K562 (cell line): ENCODE measurements around the gene DACT3. TPM values are rescaled to one million over a fixed set of nuclear protein-coding genes. Genes with fewer than 3 reads are reported as not detected.
A peak's percentile ranks its signal among the peaks of the same experiment; 100 is the strongest.

Experiments
- ATAC-seq: fragments of 200-7000 bp; cut with Tn5 transposase; 3 replicates; pipeline ENCODE4 v1.9.1; 2020; ENCODE audit warnings: moderate library complexity
- BruUV-seq: library from RNA; stranded (reverse); fragments of 400-500 nt; replicated peaks from 2 replicates; lab custom pipeline; 2021; lab: Mats Ljungman, UMichigan
- CTCF ChIA-PET: fragments of 300-600 bp; formaldehyde crosslinking; extraction: SDS; loops from one replicate; lab custom pipeline; 2021; ENCODE audit warnings: low intra/inter-chr PET ratio; lab: Yijun Ruan, JAX
- POLR2A ChIA-PET: fragments of 300-600, 350-650 bp; sonication (Branson Sonifier 250); formaldehyde crosslinking; extraction: SDS; loops from one replicate; lab custom pipeline; 2021; ENCODE audit warnings: antibody characterized with exemption, inconsistent platforms; lab: Yijun Ruan, JAX
- DNase-seq, 4 experiments: peaks; one replicate each; pipeline versions ENCODE4 v3.0.0 to v3.0.0-alpha.2; 2011 to 2018; ENCODE audit warnings: low spot score in 3 of 4, mixed read lengths in 3 of 4; ENCODE audit errors: extremely low read depth in 1 of 4
- FAIRE-seq: peaks from 2 replicates; lab custom pipeline; 2011; peaks lifted over from hg19 to GRCh38; lab: Jason Lieb, UNC
- H2AFZ ChIP-seq: 2 replicates; pipeline ENCODE4 v1.6.0; 2011; ENCODE audit warnings: low read depth, low read length, control low read depth, inconsistent platforms
- H3K27ac ChIP-seq: fragments of 200-600 bp; 3 replicates; pipeline ENCODE4 v1.8.0; 2011; ENCODE audit warnings: low read depth, mild to moderate bottlenecking, control low read depth, inconsistent platforms, low read length, moderate library complexity, mixed read lengths; ENCODE audit errors: extremely low read depth
- H3K27me3 ChIP-seq, 2 experiments: fragments of 300-600 bp in 1 of 2; 2 replicates in 1 of 2; 3 replicates in 1 of 2; pipeline versions ENCODE4 v1.6.0 to v1.8.0; 2011; ENCODE audit warnings: inconsistent platforms in 2 of 2, low read length in 2 of 2, mild to moderate bottlenecking in 1 of 2, mixed read lengths in 1 of 2, moderate library complexity in 1 of 2; ENCODE audit not compliant: control insufficient read depth in 2 of 2, insufficient read depth in 2 of 2
- H3K36me3 ChIP-seq: fragments of 300-600 bp; 3 replicates; pipeline ENCODE4 v1.8.0; 2011; ENCODE audit warnings: mild to moderate bottlenecking, low read length, inconsistent platforms; ENCODE audit not compliant: control insufficient read depth, insufficient read depth
- H3K4me1 ChIP-seq, 2 experiments: fragments of 200-600 bp in 1 of 2; replicated peaks in 1 of 2; 2 replicates in 1 of 2; 3 replicates in 1 of 2; pipeline versions ENCODE4 v1.5.1 to v1.8.0; 2011; ENCODE audit warnings: inconsistent platforms in 2 of 2, low read length in 2 of 2, mild to moderate bottlenecking in 1 of 2, mixed read lengths in 1 of 2, moderate library complexity in 1 of 2; ENCODE audit not compliant: control insufficient read depth in 2 of 2, insufficient read depth in 2 of 2
- H3K4me2 ChIP-seq: 2 replicates; pipeline ENCODE4 v1.6.1; 2011; ENCODE audit warnings: low read length, control low read depth, inconsistent platforms, mixed read lengths; ENCODE audit not compliant: insufficient read depth
- H3K4me3 ChIP-seq: fragments of 200-600 bp; sonication (generic), shearing (Covaris generic); 2 replicates; pipeline ENCODE4 v1.5.1; 2016; ENCODE audit warnings: control low read depth, inconsistent platforms
- H3K79me2 ChIP-seq: fragments of 200-600 bp; 3 replicates; pipeline ENCODE4 v1.8.0; 2011; ENCODE audit warnings: low read length, inconsistent platforms; ENCODE audit not compliant: control insufficient read depth, insufficient read depth
- H3K9ac ChIP-seq, 2 experiments: 2 replicates each; pipeline versions ENCODE4 v1.6.0 to v1.6.1; 2011; ENCODE audit warnings: low read depth in 2 of 2, low read length in 2 of 2, control low read depth in 1 of 2, inconsistent platforms in 1 of 2, mild to moderate bottlenecking in 1 of 2, mixed read lengths in 1 of 2; ENCODE audit not compliant: insufficient read depth in 1 of 2
- H3K9me1 ChIP-seq: one replicate; pipeline ENCODE4 v1.6.0; 2011; ENCODE audit warnings: inconsistent platforms, mild to moderate bottlenecking, low read length, moderate library complexity; ENCODE audit not compliant: control insufficient read depth, insufficient read depth
- H3K9me3 ChIP-seq: replicated peaks from 2 replicates; pipeline ENCODE4 v1.5.1; 2011; ENCODE audit warnings: low read depth, low read length, inconsistent platforms; ENCODE audit not compliant: control insufficient read depth, insufficient read depth
- H4K20me1 ChIP-seq: replicated peaks from 2 replicates; pipeline ENCODE4 v1.6.1; 2011; ENCODE audit warnings: low read length, inconsistent platforms, mixed read lengths; ENCODE audit not compliant: control insufficient read depth, insufficient read depth
- BDP1 ChIP-seq: IDR thresholded peaks from 3 replicates; pipeline ENCODE4 v1.6.1; 2011; ENCODE audit not compliant: insufficient read length, insufficient read depth
- DPF2 ChIP-seq: fragments of 450-650 bp; IDR thresholded peaks from 2 replicates; pipeline ENCODE4 v1.6.1; 2016
- HLTF ChIP-seq: fragments of 450-650 bp; IDR thresholded peaks from 2 replicates; pipeline ENCODE4 v1.6.1; 2016
- LARP7 ChIP-seq: fragments of 450-650 bp; IDR thresholded peaks from 2 replicates; pipeline ENCODE4 v1.6.1; 2016
- MBD2 ChIP-seq: sonication (generic); IDR thresholded peaks from 2 replicates; pipeline ENCODE4 v1.6.1; 2016; ENCODE audit warnings: low read depth, borderline replicate concordance
- MIER1 ChIP-seq: fragments of 450-650 bp; IDR thresholded peaks from 2 replicates; pipeline ENCODE4 v1.6.1; 2016; ENCODE audit warnings: antibody characterized with exemption, mild to moderate bottlenecking, low read depth
- RBBP5 ChIP-seq: fragments of 200-600 bp; sonication (generic); IDR thresholded peaks from 2 replicates; pipeline ENCODE4 v1.6.1; 2012; ENCODE audit warnings: borderline replicate concordance, mild to moderate bottlenecking, low read length, control low read depth, inconsistent platforms; ENCODE audit not compliant: insufficient read depth, poor library complexity, severe bottlenecking
- RCOR1 ChIP-seq, 2 experiments: IDR thresholded peaks; 2 replicates each; pipeline ENCODE4 v1.6.1; 2012; ENCODE audit warnings: low read depth in 2 of 2, low read length in 2 of 2, borderline replicate concordance in 1 of 2, improper control_type of control experiment in 1 of 2
- SP1 ChIP-seq: sonication (generic); formaldehyde crosslinking; IDR thresholded peaks from 2 replicates; pipeline ENCODE4 v1.8.1; 2022; ENCODE audit warnings: mild to moderate bottlenecking, missing genetic modification reagents
- SRSF3 ChIP-seq: fragments of 200-400 bp; formaldehyde crosslinking; IDR thresholded peaks from 2 replicates; pipeline ENCODE4 v1.6.1; 2016; ENCODE audit warnings: mild to moderate bottlenecking, low read length, moderate library complexity; ENCODE audit not compliant: insufficient read depth
- TCF3 ChIP-seq: sonication (generic); formaldehyde crosslinking; IDR thresholded peaks from 2 replicates; pipeline ENCODE4 v1.4.0; 2020; ENCODE audit warnings: mild to moderate bottlenecking, missing genetic modification reagents
- TGIF2 ChIP-seq: sonication (generic); formaldehyde crosslinking; IDR thresholded peaks from 2 replicates; pipeline ENCODE4 v1.8.1; 2022; ENCODE audit warnings: mild to moderate bottlenecking, missing genetic modification reagents, moderate library complexity
- ZBTB1 ChIP-seq: sonication (generic); formaldehyde crosslinking; IDR thresholded peaks from 2 replicates; pipeline ENCODE4 v1.8.1; 2023; ENCODE audit warnings: missing genetic modification reagents, low read depth, mild to moderate bottlenecking, borderline replicate concordance
- ZBTB7A ChIP-seq: IDR thresholded peaks from 2 replicates; pipeline ENCODE4 v1.6.1; 2011; ENCODE audit warnings: low read depth, mild to moderate bottlenecking, low read length, moderate library complexity, borderline replicate concordance; ENCODE audit not compliant: control insufficient read depth
- ZEB2 ChIP-seq: fragments of 450-650 bp; IDR thresholded peaks from 2 replicates; pipeline ENCODE4 v1.6.1; 2016
- ZNF212 ChIP-seq: fragments of 450-650 bp; formaldehyde crosslinking; IDR thresholded peaks from 2 replicates; pipeline ENCODE4 v1.4.0; 2020; ENCODE audit warnings: mild to moderate bottlenecking
- ZNF3 ChIP-seq: fragments of 250-450 bp; sonication (Bioruptor Pico); IDR thresholded peaks from 2 replicates; pipeline ENCODE4 v1.5.0; 2021; ENCODE audit warnings: mild to moderate bottlenecking, moderate library complexity
- ZNF785 ChIP-seq: fragments of 250-450 bp; sonication (Bioruptor Pico); IDR thresholded peaks from 2 replicates; pipeline ENCODE4 v1.4.0; 2020; ENCODE audit warnings: mild to moderate bottlenecking
- WGBS: fragments of 100-300 bp; shearing (Covaris generic); methylation state at CpG from one replicate; pipeline ENCODE4 v1.1.6; 2016; ENCODE audit warnings: low coverage, mixed read lengths; ENCODE audit not compliant: insufficient coverage; ENCODE audit errors: missing lambda C conversion rate; 5-methylcytosine and 5-hydroxymethylcytosine counted together
- in situ Hi-C: fragments of 300-500 bp; cut with MboI; formaldehyde crosslinking; loops from 4 replicates; pipeline ENCODE4 v1.15.0; 2018; ENCODE audit warnings: inconsistent platforms, mixed read lengths
- intact Hi-C: fragments of 100-400 bp; cut with micrococcal nuclease; formaldehyde crosslinking; loops from 2 replicates; pipeline ENCODE4 v1.14.2; 2022
- polyA plus RNA-seq, 8 experiments: library from polyadenylated mRNA; depleted of rRNA in 4 of 8; stranded (reverse) in 5 of 8; unstranded in 3 of 8; fragments of >200 nt; fragmentation: Nextera tagmentation in 2 of 8; fragmentation: Illumina TruSeq in 1 of 8; extraction: Ambion mirVana in 2 of 8; extraction: Trizol in 1 of 8; gene quantifications; 2 replicates each; pipeline versions ENCODE4 v1.2.1 to v1.2.3, GENCODE V29; 2011 to 2014; ENCODE audit warnings: inconsistent platforms in 1 of 8, missing spikeins in 1 of 8
- total RNA-seq, 7 experiments: library from RNA; depleted of rRNA in 6 of 7; stranded (reverse); fragments of >200 nt in 6 of 7; fragmentation: Illumina TruSeq in 2 of 7; extraction: Trizol in 2 of 7; gene quantifications; 2 replicates each; pipeline versions ENCODE4 v1.2.1 to v1.2.3, GENCODE V29; 2011 to 2021; ENCODE audit warnings: low replicate concordance in 1 of 7
- TF ChIP-seq, protein P1 (sequence below): fragments of 450-650 bp; IDR thresholded peaks from 2 replicates; pipeline ENCODE4 v1.7.1; 2018; ENCODE audit warnings: mild to moderate bottlenecking, low read depth; ENCODE audit not compliant: partially characterized antibody
- TF ChIP-seq, protein P2 (sequence below), 2 experiments: fragments of 450-650 bp in 1 of 2; sonication (generic) in 1 of 2; formaldehyde crosslinking in 1 of 2; IDR thresholded peaks in 1 of 2; conservative IDR thresholded peaks in 1 of 2; 2 replicates each; pipeline versions ENCODE4 v1.6.1 to v1.8.1; 2016 to 2023; ENCODE audit warnings: mild to moderate bottlenecking in 2 of 2, moderate library complexity in 2 of 2, inconsistent platforms in 1 of 2, missing genetic modification reagents in 1 of 2

Gene DACT3
- total and polyA plus RNA-seq, 9 of the 15 experiments (the other 6 are each of a cell fraction or from before 2014, with no cell fraction given) = 0.67 to 6.5 (median 3.5) TPM

DNA sequence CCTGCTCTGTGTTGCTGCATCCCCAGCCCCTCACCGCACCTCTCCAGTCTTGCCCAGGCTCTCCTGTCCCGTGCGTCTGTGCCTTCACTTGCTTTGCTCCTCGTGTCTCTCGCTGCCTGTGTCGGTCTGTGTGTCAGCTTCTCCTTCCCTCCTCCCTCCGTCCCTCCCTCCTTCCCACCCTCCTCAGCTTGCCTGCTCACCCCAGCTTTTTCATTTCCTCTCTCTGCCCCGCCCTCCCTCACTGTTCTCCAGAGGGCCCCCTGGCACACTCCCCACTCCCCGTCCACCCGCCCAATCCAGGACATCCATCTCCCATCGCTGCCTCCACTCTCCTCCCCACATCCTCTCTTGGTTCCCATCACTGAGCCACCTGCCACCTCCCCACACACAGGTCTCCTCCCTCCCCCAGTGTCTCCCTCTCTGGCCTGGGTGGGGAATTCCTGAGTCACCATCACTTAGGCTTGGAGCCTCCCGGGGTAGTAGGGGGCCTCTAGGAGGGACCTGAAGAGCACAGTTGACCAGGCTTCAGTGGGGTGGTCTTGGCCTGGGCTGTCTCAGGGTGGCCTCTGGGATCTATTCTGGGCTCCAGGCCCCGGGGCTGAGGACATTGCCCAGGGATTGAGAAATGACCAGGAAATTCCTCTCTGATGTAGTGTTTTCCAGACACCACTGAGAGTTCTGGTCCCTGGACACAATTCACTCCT is 35.9 kb downstream of the DACT3 start, which contains the start of gene PTGIR:
PTGIR (minus strand) TSS at position 132 of the 704 bp plus-strand sequence. CDS start 864 bp downstream, outside the sequence.
- Histone ChIP-seq H3K27ac (peak within 1 kb of the TSS; percentile 47; the same call in 2 of the 3 replicates), H4K20me1 (no peaks in the 10 kb centered on the region), H3K4me2 (peak within 1 kb of the TSS; percentile 57), H3K9me3 (no peaks in the 10 kb centered on the region), H3K9ac (peak within 1 kb of the TSS in 1 of 2 experiments; percentile 70; a peak in 2 of 4 replicates), H3K4me1 (peaks cover 49 to 75% of the 10 kb centered on the region in 2 experiments), H2AFZ (peak within 1 kb of the TSS; percentile 95), H3K79me2 (no peaks in the 10 kb centered on the region), H3K27me3 (no peaks in the 10 kb centered on the region), H3K9me1 (no peaks in the 10 kb centered on the region), H3K36me3 (no peaks in the 10 kb centered on the region), H3K4me3 (no peak within 1 kb of the TSS)
- DNase-seq = peak; percentile 58 to 69 (median 67)
- intact Hi-C loops (no loop called here), in situ Hi-C loops (no loop called here)
- ChIA-PET CTCF (no interaction called here), POLR2A (interaction anchor here (0.9 kb wide), 1 partner anchor 9 kb away, joined by 3 read pairs; no protein-coding TSS in a partner anchor)
- WGBS = 23% methylated on average over 10 of the region's 13 CpGs
- peak; percentile 42 for FAIRE-seq
- ATAC-seq = peak; percentile 75
- no TSS peak for BruUV-seq
- TF ChIP-seq, protein P1, sequence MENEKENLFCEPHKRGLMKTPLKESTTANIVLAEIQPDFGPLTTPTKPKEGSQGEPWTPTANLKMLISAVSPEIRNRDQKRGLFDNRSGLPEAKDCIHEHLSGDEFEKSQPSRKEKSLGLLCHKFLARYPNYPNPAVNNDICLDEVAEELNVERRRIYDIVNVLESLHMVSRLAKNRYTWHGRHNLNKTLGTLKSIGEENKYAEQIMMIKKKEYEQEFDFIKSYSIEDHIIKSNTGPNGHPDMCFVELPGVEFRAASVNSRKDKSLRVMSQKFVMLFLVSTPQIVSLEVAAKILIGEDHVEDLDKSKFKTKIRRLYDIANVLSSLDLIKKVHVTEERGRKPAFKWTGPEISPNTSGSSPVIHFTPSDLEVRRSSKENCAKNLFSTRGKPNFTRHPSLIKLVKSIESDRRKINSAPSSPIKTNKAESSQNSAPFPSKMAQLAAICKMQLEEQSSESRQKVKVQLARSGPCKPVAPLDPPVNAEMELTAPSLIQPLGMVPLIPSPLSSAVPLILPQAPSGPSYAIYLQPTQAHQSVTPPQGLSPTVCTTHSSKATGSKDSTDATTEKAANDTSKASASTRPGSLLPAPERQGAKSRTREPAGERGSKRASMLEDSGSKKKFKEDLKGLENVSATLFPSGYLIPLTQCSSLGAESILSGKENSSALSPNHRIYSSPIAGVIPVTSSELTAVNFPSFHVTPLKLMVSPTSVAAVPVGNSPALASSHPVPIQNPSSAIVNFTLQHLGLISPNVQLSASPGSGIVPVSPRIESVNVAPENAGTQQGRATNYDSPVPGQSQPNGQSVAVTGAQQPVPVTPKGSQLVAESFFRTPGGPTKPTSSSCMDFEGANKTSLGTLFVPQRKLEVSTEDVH = no peak
- TF ChIP-seq RBBP5 (no peak), DPF2 (peak; percentile 36; the same call in 1 of the 2 replicates), ZNF3 (CRISPR knock-in tag) (no peak), ZBTB7A (peak; percentile 44; the same call in 1 of the 2 replicates), MIER1 (no peak), HLTF (0 out of 2 replicates have a peak, but pooled peaks have one; percentile 47), ZNF212 (CRISPR knock-in tag) (no peak), ZBTB1 (CRISPR knock-in tag) (no peak), SRSF3 (no peak), TCF3 (CRISPR knock-in tag) (no peak), MBD2 (no peak), ZNF785 (CRISPR knock-in tag) (no peak), ZEB2 (peak; percentile 91), SP1 (no peak), LARP7 (0 out of 2 replicates have a peak, but pooled peaks have one; percentile 18), BDP1 (no peak), RCOR1 (IDR thresholded peaks at IDR 0.05; ENCODE audit: borderline replicate concordance in 1 of 2, low read depth in 2 of 2, low read length in 2 of 2) (peak in 1 of 2 experiments; percentile 39; a peak in 1 of 4 replicates), TGIF2 (CRISPR knock-in tag) (no peak)
- TF ChIP-seq, protein P2, sequence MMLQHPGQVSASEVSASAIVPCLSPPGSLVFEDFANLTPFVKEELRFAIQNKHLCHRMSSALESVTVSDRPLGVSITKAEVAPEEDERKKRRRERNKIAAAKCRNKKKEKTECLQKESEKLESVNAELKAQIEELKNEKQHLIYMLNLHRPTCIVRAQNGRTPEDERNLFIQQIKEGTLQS (IDR thresholded peaks at IDR 0.05) = peak; percentile 27; the same call in 1 of the 2 replicates
- TF ChIP-seq, protein P2 (CRISPR knock-in tag; conservative IDR thresholded peaks at IDR 0.05) = no peak
